GM19023 (cell line): ENCODE results near the gene PLRG1.

Source experiments
- ATAC-seq: cut with Tn5 transposase; IDR thresholded peaks from one replicate; pipeline ENCODE4 v1.9.1; 2021; ENCODE audit warnings: mild to moderate bottlenecking, moderate library complexity; ENCODE audit not compliant: unreplicated experiment

The PLRG1 gene

GRCh38 chr4:154574311-154574710 is 24.1 kb upstream of the PLRG1 start:
- ATAC-seq, result no peak

GRCh38 chr4:154573190-154573870 is 23.1 kb upstream of the PLRG1 start:
- ATAC-seq, result no peak

GRCh38 chr4:154569584-154569983 is 19.4 kb upstream of the PLRG1 start:
- ATAC-seq, result no peak

- ATAC-seq, result no peak
Observed at GRCh38 chr4:154569028-154569427, 18.8 kb upstream of the PLRG1 start.

GRCh38 chr4:154566639-154567204 is 16.5 kb upstream of the PLRG1 start:
- ATAC-seq, result no peak

- no peak for ATAC-seq
Observed at GRCh38 chr4:154565704-154566103, 15.5 kb upstream of the PLRG1 start.

GRCh38 chr4:154564311-154564710 is 14.1 kb upstream of the PLRG1 start:
- ATAC-seq, result no peak

GRCh38 chr4:154562697-154563254 is 12.6 kb upstream of the PLRG1 start, which contains the start of gene FGB:
TSS of gene FGB (plus strand) at chr4:154563011. CDS start at chr4:154563019, 8 bp downstream.
- ATAC-seq, result no peak

- no peak for ATAC-seq
Observed at GRCh38 chr4:154560824-154561231, 10.6 kb upstream of the PLRG1 start.

GRCh38 chr4:154560419-154560801 is 10.2 kb upstream of the PLRG1 start:
- ATAC-seq, result no peak

- peak; percentile 94 for ATAC-seq
Observed at GRCh38 chr4:154559494-154560418, 9.6 kb upstream of the PLRG1 start.

- peak; percentile 29 for ATAC-seq
Observed at GRCh38 chr4:154559141-154559493, 8.9 kb upstream of the PLRG1 start.

- peak; percentile 39 for ATAC-seq
Observed at GRCh38 chr4:154551872-154552686, 1.9 kb upstream of the PLRG1 start.

- ATAC-seq, result no peak
Observed at GRCh38 chr4:154545689-154546088, 4.5 kb downstream of the PLRG1 start.

- ATAC-seq, result no peak
Observed at GRCh38 chr4:154542271-154542879, 7.8 kb downstream of the PLRG1 start.

- no peak for ATAC-seq
Observed at GRCh38 chr4:154534296-154534695, 15.9 kb downstream of the PLRG1 start.

- no peak for ATAC-seq
Observed at GRCh38 chr4:154529728-154530519, 20.3 kb downstream of the PLRG1 start.

GRCh38 chr4:154528869-154529268 is 21.3 kb downstream of the PLRG1 start:
- no peak for ATAC-seq

GRCh38 chr4:154527308-154527707 is 22.9 kb downstream of the PLRG1 start:
- no peak for ATAC-seq
